GM12878 (cell line): ENCODE results near the gene SCUBE2.

Source experiments
- BRCA1 ChIP-seq: IDR thresholded peaks from 2 replicates; pipeline ENCODE4 v1.6.1; 2011; ENCODE audit warnings: low read depth, low read length, improper control_type of control experiment
- EZH2 ChIP-seq: IDR thresholded peaks from 2 replicates; pipeline ENCODE4 v1.6.1; 2012; ENCODE audit warnings: low read depth, mild to moderate bottlenecking, control low read depth, inconsistent platforms, low read length, borderline replicate concordance; ENCODE audit not compliant: control insufficient read depth
- MXI1 ChIP-seq: fragments of 150-350 bp; IDR thresholded peaks from 2 replicates; pipeline ENCODE4 v1.6.1; 2011; ENCODE audit warnings: low read depth, mild to moderate bottlenecking, inconsistent platforms, low read length, improper control_type of control experiment
- NR2C2 ChIP-seq: IDR thresholded peaks from 2 replicates; pipeline ENCODE4 v1.6.1; 2011; ENCODE audit warnings: borderline replicate concordance, low read depth; ENCODE audit not compliant: control insufficient read depth, insufficient read length
- REST ChIP-seq: IDR thresholded peaks from 2 replicates; pipeline ENCODE4 v1.6.1; 2012; ENCODE audit warnings: mild to moderate bottlenecking, low read depth, low read length
- SREBF2 ChIP-seq: IDR thresholded peaks from 2 replicates; pipeline ENCODE4 v1.6.1; 2012; ENCODE audit warnings: mild to moderate bottlenecking, low read length
- ZNF217 ChIP-seq: fragments of 450-650 bp; IDR thresholded peaks from 2 replicates; pipeline ENCODE4 v1.6.1; 2017; ENCODE audit warnings: antibody characterized with exemption, mild to moderate bottlenecking
- TF ChIP-seq, protein P1 (sequence below): IDR thresholded peaks from 2 replicates; pipeline ENCODE4 v1.6.1; 2012; ENCODE audit warnings: low read depth, low read length, improper control_type of control experiment
- TF ChIP-seq, protein P2 (sequence below), 3 experiments: IDR thresholded peaks in 2 of 3; conservative IDR thresholded peaks in 1 of 3; 2 replicates each; pipeline ENCODE4 v1.5.1; 2011; ENCODE audit warnings: low read depth in 3 of 3, low read length in 3 of 3, mild to moderate bottlenecking in 3 of 3, control low read depth in 2 of 3, moderate library complexity in 2 of 3, inconsistent platforms in 1 of 3, mixed read lengths in 1 of 3; ENCODE audit not compliant: control insufficient read depth in 2 of 3, insufficient read depth in 1 of 3; ENCODE audit errors: extremely low read depth in 1 of 3
- TF ChIP-seq, protein P3 (sequence below): IDR thresholded peaks from 2 replicates; pipeline ENCODE4 v1.6.1; 2012; ENCODE audit warnings: low read depth, low read length, improper control_type of control experiment

GRCh38 chr11:9141186-9141585 lies 49.8 kb upstream of the SCUBE2 start:
- TF ChIP-seq SREBF2 (no peak), EZH2 (no peak), NR2C2 (no peak), ZNF217 (no peak), MXI1 (no peak), BRCA1 (no peak), REST (no peak)
- TF ChIP-seq, protein P1, sequence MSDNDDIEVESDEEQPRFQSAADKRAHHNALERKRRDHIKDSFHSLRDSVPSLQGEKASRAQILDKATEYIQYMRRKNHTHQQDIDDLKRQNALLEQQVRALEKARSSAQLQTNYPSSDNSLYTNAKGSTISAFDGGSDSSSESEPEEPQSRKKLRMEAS, result no peak
- TF ChIP-seq, protein P2, sequence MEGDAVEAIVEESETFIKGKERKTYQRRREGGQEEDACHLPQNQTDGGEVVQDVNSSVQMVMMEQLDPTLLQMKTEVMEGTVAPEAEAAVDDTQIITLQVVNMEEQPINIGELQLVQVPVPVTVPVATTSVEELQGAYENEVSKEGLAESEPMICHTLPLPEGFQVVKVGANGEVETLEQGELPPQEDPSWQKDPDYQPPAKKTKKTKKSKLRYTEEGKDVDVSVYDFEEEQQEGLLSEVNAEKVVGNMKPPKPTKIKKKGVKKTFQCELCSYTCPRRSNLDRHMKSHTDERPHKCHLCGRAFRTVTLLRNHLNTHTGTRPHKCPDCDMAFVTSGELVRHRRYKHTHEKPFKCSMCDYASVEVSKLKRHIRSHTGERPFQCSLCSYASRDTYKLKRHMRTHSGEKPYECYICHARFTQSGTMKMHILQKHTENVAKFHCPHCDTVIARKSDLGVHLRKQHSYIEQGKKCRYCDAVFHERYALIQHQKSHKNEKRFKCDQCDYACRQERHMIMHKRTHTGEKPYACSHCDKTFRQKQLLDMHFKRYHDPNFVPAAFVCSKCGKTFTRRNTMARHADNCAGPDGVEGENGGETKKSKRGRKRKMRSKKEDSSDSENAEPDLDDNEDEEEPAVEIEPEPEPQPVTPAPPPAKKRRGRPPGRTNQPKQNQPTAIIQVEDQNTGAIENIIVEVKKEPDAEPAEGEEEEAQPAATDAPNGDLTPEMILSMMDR (IDR thresholded peaks at IDR 0.05 in 2 of 3, conservative IDR thresholded peaks at IDR 0.05 in 1 of 3; ENCODE audit: control insufficient read depth in 2 of 3, extremely low read depth in 1 of 3, insufficient read depth in 1 of 3, low read depth in 3 of 3, low read length in 3 of 3), result no peak
- TF ChIP-seq, protein P3, sequence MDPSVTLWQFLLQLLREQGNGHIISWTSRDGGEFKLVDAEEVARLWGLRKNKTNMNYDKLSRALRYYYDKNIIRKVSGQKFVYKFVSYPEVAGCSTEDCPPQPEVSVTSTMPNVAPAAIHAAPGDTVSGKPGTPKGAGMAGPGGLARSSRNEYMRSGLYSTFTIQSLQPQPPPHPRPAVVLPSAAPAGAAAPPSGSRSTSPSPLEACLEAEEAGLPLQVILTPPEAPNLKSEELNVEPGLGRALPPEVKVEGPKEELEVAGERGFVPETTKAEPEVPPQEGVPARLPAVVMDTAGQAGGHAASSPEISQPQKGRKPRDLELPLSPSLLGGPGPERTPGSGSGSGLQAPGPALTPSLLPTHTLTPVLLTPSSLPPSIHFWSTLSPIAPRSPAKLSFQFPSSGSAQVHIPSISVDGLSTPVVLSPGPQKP, result no peak
